ENCODE data around the gene C10orf95.

The C10orf95 gene

DNA sequence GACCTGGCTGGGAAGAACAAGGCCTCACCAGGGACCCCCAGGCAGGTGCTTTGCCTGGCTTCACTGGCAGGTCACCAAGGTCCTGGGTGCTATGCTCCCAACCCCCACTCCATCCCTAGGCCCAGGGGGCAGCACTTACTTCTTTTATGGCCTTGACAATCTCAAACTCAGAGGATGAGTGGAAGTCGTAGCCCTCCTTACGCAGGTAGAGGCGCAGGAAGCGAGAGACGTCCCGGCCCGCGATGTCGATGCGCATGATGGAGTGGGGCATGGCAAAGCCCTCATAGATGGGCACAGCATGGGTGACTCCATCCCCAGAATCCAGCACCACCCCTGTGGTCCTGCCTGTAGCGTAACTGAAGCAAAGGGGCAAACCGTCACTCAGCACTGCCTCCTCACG lies 32.7 kb upstream of the C10orf95 start:
- Histone ChIP-seq H3K4me1 (ENCODE audit: control insufficient read depth, insufficient read depth, low read length, poor library complexity, severe bottlenecking) (no peaks in the 10 kb centered on the region), H3K27ac (ENCODE audit: insufficient read depth, low read length, poor library complexity, severe bottlenecking) (no peak overlapping the region), H3K36me3 (ENCODE audit: control insufficient read depth, insufficient read depth, low read length) (peaks cover 93% of the 10 kb centered on the region), H3K9me3 (ENCODE audit: control insufficient read depth, low read length) (no peaks in the 10 kb centered on the region), H3K4me3 (ENCODE audit: insufficient read depth, low read depth, low read length, poor library complexity, severe bottlenecking) (no peak overlapping the region), H3K27me3 (replicated peaks; ENCODE audit: control insufficient read depth, insufficient read depth, low read length, poor library complexity, severe bottlenecking) (no peaks in the 10 kb centered on the region)
- no peak for DNase-seq

DNA sequence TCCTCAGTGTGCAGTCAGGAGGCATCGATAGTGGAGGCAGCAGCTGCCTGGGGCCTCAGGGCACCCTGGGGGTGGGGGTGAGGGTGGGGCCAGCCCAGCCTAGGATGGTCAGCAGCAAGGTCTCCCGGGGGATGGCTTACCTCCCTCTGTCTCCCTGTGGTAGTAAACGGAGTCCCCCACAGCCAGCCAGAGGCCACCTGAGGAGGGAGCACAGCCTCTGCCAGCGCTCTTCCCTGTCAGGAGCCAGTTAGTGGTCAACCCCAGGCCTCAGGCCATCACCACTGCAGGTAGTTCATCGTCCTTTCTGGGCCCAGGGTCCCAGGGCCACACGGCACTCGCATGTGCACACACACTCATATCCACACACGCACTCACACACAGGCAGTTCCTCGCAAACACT lies 29.1 kb upstream of the C10orf95 start:
- Histone ChIP-seq H3K4me3 (ENCODE audit: insufficient read depth, low read depth, low read length, poor library complexity, severe bottlenecking) (no peak overlapping the region), H3K27me3 (replicated peaks; ENCODE audit: control insufficient read depth, insufficient read depth, low read length, poor library complexity, severe bottlenecking) (no peaks in the 10 kb centered on the region), H3K27ac (ENCODE audit: insufficient read depth, low read length, poor library complexity, severe bottlenecking) (no peak overlapping the region), H3K4me1 (ENCODE audit: control insufficient read depth, insufficient read depth, low read length, poor library complexity, severe bottlenecking) (no peaks in the 10 kb centered on the region), H3K9me3 (ENCODE audit: control insufficient read depth, low read length) (no peaks in the 10 kb centered on the region), H3K36me3 (ENCODE audit: control insufficient read depth, insufficient read depth, low read length) (peaks cover 58% of the 10 kb centered on the region)
- no peak for DNase-seq

GRCh38 chr10:102479651-102480050 lies 28.3 kb upstream of the C10orf95 start:
- no peak overlapping the region for H3K4me3 ChIP-seq (ENCODE audit: insufficient read depth, low read depth, low read length, poor library complexity, severe bottlenecking)
- no peaks in the 10 kb centered on the region for H3K9me3 ChIP-seq (ENCODE audit: control insufficient read depth, low read length)
- no peaks in the 10 kb centered on the region for H3K4me1 ChIP-seq (ENCODE audit: control insufficient read depth, insufficient read depth, low read length, poor library complexity, severe bottlenecking)
- no peak for DNase-seq
- H3K36me3 ChIP-seq (ENCODE audit: control insufficient read depth, insufficient read depth, low read length), result peaks cover 51% of the 10 kb centered on the region
- H3K27ac ChIP-seq (ENCODE audit: insufficient read depth, low read length, poor library complexity, severe bottlenecking), result no peak overlapping the region
- H3K27me3 ChIP-seq (replicated peaks; ENCODE audit: control insufficient read depth, insufficient read depth, low read length, poor library complexity, severe bottlenecking), result no peaks in the 10 kb centered on the region

- peaks cover 21% of the 10 kb centered on the region for H3K36me3 ChIP-seq (ENCODE audit: control insufficient read depth, insufficient read depth, low read length)
- H3K27ac ChIP-seq (ENCODE audit: insufficient read depth, low read length, poor library complexity, severe bottlenecking), result no peak overlapping the region
These were observed 25.3 kb upstream of the C10orf95 start for GRCh38 chr10:102476466-102477141.

DNA sequence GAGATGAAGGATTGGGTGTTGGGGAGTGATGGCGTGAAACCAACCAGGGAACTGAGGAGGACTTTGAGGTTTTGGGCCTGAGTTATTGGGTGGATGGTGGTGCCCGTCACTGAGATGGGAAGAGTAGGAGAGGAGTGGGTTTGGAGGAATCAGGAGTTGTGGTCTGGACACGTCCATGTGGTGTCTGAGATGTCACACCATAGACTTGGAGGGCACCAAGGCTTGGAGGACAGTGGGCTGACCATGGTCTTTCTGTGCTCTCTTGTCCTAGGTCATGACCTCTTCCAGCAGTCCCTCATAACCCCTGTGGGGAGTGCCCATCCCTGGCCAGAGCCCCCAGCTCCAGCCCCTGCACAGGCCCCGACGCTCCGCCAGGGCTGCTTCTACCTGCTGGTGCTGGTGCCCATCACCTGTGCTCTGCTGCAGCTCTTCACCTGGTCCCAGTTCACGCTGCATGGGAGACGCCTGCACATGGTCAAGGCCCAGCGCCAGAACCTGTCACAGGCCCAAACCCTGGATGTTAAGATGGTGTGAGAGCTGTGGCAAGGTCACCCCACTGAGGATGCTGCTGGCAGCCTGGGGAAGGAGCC lies 24.2 kb upstream of the C10orf95 start:
- peaks cover 10% of the 10 kb centered on the region for H3K36me3 ChIP-seq (ENCODE audit: control insufficient read depth, insufficient read depth, low read length)
- peaks cover 13% of the 10 kb centered on the region for H3K4me1 ChIP-seq (ENCODE audit: control insufficient read depth, insufficient read depth, low read length, poor library complexity, severe bottlenecking)
- H3K9me3 ChIP-seq (ENCODE audit: control insufficient read depth, low read length), result no peaks in the 10 kb centered on the region
- no peak overlapping the region for H3K4me3 ChIP-seq (ENCODE audit: insufficient read depth, low read depth, low read length, poor library complexity, severe bottlenecking)
- no peak for DNase-seq
- no peaks in the 10 kb centered on the region for H3K27me3 ChIP-seq (replicated peaks; ENCODE audit: control insufficient read depth, insufficient read depth, low read length, poor library complexity, severe bottlenecking)
- no peak overlapping the region for H3K27ac ChIP-seq (ENCODE audit: insufficient read depth, low read length, poor library complexity, severe bottlenecking)

More at GRCh38 chr10:102476466-102477141, 25.3 kb upstream of the C10orf95 start:
- H3K4me3 ChIP-seq (ENCODE audit: insufficient read depth, low read depth, low read length, poor library complexity, severe bottlenecking), result no peak overlapping the region
- DNase-seq, result no peak
- H3K9me3 ChIP-seq (ENCODE audit: control insufficient read depth, low read length), result no peaks in the 10 kb centered on the region
- peaks cover 13% of the 10 kb centered on the region for H3K4me1 ChIP-seq (ENCODE audit: control insufficient read depth, insufficient read depth, low read length, poor library complexity, severe bottlenecking)
- no peaks in the 10 kb centered on the region for H3K27me3 ChIP-seq (replicated peaks; ENCODE audit: control insufficient read depth, insufficient read depth, low read length, poor library complexity, severe bottlenecking)

DNA sequence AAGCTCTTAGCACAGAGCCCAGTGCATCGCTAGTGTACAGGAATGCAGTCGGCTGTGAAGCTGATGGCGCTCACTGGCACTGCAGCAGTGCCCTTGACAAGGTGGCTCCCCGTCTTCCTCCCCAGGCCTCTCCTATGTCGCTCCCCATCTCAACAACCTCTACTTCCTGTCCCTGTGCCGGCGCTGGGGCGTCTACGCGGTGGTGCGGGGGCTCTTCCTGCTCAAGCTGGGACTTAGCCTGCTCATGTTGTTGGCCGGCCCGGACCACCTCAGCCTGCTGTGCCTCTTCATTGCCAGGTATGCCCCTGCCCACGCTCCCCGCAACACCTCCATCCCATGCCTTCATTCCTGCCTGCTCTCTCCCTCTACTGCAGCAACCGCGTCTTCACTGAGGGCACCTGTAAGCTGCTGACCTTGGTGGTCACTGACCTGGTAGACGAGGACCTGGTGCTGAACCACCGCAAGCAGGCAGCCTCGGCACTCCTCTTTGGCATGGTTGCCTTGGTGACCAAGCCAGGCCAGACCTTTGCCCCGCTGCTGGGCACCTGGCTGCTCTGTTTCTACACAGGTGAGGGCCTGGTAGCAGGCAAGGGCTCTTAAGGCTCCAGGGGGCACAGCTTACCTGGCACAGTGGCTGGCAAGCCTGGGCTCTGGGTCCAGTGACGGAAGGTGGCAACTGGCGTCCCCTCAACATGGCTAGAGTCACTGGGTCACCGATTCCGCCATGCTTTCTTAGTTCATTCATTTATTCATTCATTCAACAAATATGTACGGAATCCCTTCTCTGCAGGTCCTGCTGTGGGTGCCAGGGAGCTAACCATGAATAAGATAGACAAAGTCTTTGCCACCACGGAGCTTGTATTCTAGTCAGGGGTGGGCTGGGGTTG lies 22.3 kb upstream of the C10orf95 start:
- peaks cover 13% of the 10 kb centered on the region for H3K4me1 ChIP-seq (ENCODE audit: control insufficient read depth, insufficient read depth, low read length, poor library complexity, severe bottlenecking)
- H3K27ac ChIP-seq (ENCODE audit: insufficient read depth, low read length, poor library complexity, severe bottlenecking), result no peak overlapping the region
- no peaks in the 10 kb centered on the region for H3K27me3 ChIP-seq (replicated peaks; ENCODE audit: control insufficient read depth, insufficient read depth, low read length, poor library complexity, severe bottlenecking)
- H3K4me3 ChIP-seq (ENCODE audit: insufficient read depth, low read depth, low read length, poor library complexity, severe bottlenecking), result no peak overlapping the region
- H3K9me3 ChIP-seq (ENCODE audit: control insufficient read depth, low read length), result no peaks in the 10 kb centered on the region
- H3K36me3 ChIP-seq (ENCODE audit: control insufficient read depth, insufficient read depth, low read length), result no peaks in the 10 kb centered on the region
- no peak for DNase-seq

- Histone ChIP-seq H3K4me1 (ENCODE audit: control insufficient read depth, insufficient read depth, low read length, poor library complexity, severe bottlenecking) (peaks cover 13% of the 10 kb centered on the region), H3K27ac (ENCODE audit: insufficient read depth, low read length, poor library complexity, severe bottlenecking) (no peak overlapping the region), H3K9me3 (ENCODE audit: control insufficient read depth, low read length) (no peaks in the 10 kb centered on the region), H3K4me3 (ENCODE audit: insufficient read depth, low read depth, low read length, poor library complexity, severe bottlenecking) (no peak overlapping the region), H3K36me3 (ENCODE audit: control insufficient read depth, insufficient read depth, low read length) (no peaks in the 10 kb centered on the region), H3K27me3 (replicated peaks; ENCODE audit: control insufficient read depth, insufficient read depth, low read length, poor library complexity, severe bottlenecking) (no peaks in the 10 kb centered on the region)
- DNase-seq, result no peak
These were observed 19.5 kb upstream of the C10orf95 start for GRCh38 chr10:102470579-102471546.

DNA sequence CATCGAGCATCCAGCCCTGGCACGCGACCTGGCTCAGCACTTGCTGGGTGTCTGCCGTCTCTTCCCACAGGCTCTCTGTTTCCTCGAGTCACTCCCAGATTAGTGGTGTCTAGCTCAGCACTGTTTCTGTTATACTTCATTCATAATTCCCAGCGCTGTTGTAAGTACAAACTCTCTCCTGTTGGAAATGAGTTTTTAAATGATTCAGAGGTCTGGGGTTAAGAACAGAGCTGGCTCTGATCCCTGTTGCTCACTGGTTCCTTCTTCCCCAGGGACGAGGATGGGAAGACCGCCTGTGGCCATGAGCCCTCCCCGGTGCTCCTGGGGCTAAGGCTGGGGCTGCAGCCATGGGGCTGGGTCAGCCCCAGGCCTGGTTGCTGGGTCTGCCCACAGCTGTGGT lies 17.3 kb upstream of the C10orf95 start:
- peaks cover 13% of the 10 kb centered on the region for H3K4me1 ChIP-seq (ENCODE audit: control insufficient read depth, insufficient read depth, low read length, poor library complexity, severe bottlenecking)

DNA sequence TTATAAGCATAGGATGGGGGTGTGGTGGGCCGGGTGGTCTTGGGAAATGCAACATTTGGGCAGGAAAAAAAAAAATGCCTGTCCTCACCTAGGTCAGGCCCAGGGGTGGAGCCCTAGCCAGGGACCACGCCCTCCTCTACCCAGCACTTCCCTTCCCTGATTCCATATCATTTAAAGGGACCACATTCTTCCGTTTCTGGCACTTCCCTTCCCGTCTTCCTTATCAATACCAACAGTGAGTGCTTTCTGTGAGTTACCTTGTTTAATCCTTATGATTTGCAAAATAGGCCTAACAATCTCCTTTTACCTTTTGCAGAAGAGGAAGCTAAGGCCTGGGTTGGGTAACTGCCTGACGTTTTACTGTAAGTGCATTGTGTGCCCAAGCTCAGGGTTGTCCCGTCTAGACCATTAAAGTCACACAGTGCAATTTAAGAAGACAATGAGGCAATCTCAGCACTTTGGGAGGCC lies 16.7 kb upstream of the C10orf95 start:
- peaks cover 6% of the 10 kb centered on the region for H3K4me1 ChIP-seq (ENCODE audit: control insufficient read depth, insufficient read depth, low read length, poor library complexity, severe bottlenecking)
- H3K27ac ChIP-seq (ENCODE audit: insufficient read depth, low read length, poor library complexity, severe bottlenecking), result no peak overlapping the region
- no peaks in the 10 kb centered on the region for H3K27me3 ChIP-seq (replicated peaks; ENCODE audit: control insufficient read depth, insufficient read depth, low read length, poor library complexity, severe bottlenecking)
- no peaks in the 10 kb centered on the region for H3K9me3 ChIP-seq (ENCODE audit: control insufficient read depth, low read length)
- H3K4me3 ChIP-seq (ENCODE audit: insufficient read depth, low read depth, low read length, poor library complexity, severe bottlenecking), result no peak overlapping the region
- DNase-seq, result no peak
- no peaks in the 10 kb centered on the region for H3K36me3 ChIP-seq (ENCODE audit: control insufficient read depth, insufficient read depth, low read length)

More for the DNA sequence above, 17.3 kb upstream of the C10orf95 start:
- no peaks in the 10 kb centered on the region for H3K36me3 ChIP-seq (ENCODE audit: control insufficient read depth, insufficient read depth, low read length)
- H3K4me3 ChIP-seq (ENCODE audit: insufficient read depth, low read depth, low read length, poor library complexity, severe bottlenecking), result no peak overlapping the region
- DNase-seq, result no peak
- no peaks in the 10 kb centered on the region for H3K27me3 ChIP-seq (replicated peaks; ENCODE audit: control insufficient read depth, insufficient read depth, low read length, poor library complexity, severe bottlenecking)
- no peaks in the 10 kb centered on the region for H3K9me3 ChIP-seq (ENCODE audit: control insufficient read depth, low read length)
- H3K27ac ChIP-seq (ENCODE audit: insufficient read depth, low read length, poor library complexity, severe bottlenecking), result no peak overlapping the region
